ENCODE data around the gene NSD2.

The NSD2 gene

DNA sequence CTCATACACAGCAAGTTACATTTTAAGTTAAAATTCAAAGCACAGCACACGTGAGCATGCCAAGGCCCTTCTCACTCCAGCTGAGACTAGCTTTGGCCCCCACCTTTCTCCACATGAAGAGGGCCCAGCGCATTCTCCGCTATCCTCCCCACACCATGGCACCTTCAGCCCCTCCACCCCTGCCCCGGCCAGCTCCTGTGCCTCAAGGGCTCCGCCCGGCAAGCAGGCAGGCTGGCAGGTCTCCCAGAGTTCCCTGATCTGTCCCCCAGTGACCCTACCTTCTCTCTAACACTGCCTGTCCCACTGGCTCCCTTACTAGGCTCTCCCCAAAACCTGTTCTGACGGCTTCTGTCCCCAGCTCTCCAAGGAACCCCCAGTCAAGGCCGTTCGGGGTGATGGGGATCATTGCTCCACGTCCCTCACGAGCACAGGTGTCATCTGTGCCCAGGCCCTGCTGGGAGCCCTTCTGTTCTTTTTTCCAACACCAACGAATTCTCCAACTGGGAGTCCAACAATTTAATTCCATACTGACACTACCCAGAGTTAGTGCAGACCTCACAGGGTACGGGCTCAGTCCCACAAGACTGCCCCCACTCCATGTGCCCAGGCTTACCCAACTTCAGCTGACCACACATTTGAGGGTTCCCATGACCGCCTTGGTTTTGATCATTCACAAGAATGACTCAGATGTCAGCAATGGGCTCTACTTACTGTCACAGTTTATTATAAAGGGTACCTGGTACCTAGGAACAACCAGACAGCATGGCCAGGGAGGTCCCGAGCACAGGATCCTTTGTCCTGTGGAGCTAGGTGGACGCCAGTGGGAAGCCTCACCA lies 19.4 kb upstream of the NSD2 start:
- no peak overlapping the region for H3K4me3 ChIP-seq (replicated peaks in 1 of 2; ENCODE audit: low read depth in 2 of 2, low read length in 2 of 2)
- TF ChIP-seq, protein P1, sequence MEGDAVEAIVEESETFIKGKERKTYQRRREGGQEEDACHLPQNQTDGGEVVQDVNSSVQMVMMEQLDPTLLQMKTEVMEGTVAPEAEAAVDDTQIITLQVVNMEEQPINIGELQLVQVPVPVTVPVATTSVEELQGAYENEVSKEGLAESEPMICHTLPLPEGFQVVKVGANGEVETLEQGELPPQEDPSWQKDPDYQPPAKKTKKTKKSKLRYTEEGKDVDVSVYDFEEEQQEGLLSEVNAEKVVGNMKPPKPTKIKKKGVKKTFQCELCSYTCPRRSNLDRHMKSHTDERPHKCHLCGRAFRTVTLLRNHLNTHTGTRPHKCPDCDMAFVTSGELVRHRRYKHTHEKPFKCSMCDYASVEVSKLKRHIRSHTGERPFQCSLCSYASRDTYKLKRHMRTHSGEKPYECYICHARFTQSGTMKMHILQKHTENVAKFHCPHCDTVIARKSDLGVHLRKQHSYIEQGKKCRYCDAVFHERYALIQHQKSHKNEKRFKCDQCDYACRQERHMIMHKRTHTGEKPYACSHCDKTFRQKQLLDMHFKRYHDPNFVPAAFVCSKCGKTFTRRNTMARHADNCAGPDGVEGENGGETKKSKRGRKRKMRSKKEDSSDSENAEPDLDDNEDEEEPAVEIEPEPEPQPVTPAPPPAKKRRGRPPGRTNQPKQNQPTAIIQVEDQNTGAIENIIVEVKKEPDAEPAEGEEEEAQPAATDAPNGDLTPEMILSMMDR (IDR thresholded peaks at IDR 0.05; ENCODE audit: low read depth, low read length): no peak
- DNase-seq (ENCODE audit: low read depth in 2 of 2): peak in 1 of 2 donors; percentile 23

DNA sequence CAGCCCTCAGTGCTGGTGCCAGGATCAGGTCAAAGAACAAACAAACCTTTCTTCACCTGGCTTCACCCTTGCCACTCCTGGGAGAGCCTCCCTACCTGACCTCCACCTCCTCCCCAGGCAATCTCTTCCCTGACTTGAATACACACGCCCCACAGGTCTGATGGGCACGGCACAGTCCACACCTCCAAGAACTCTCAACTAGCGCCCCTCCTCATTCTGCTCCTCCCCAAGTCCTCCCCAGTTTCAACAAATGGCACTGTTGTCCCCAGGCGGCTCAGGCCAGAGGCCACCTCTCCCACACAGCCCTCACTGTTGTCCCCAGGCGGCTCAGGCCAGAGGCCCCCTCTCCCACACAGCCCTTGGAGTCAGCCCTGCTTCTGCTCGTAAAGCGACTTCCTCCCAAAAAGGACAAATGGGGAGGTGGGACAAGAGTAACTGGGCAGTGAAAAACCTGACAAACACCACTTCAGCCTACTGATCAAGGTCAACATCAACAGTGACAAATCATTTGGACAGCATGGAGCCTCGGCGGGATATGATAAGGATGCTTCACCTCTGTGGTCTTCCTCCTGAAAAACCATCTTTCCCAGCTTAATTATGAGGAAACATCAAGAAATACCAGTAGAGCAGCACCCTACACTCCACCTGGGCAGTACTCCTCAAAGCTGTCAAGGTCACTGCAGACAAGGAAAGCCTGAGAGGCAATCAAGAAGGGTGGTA lies 18.1 kb upstream of the NSD2 start:
- no peak for DNase-seq (ENCODE audit: low read depth in 2 of 2)
- H3K4me3 ChIP-seq (replicated peaks in 1 of 2; ENCODE audit: low read depth in 2 of 2, low read length in 2 of 2): no peak overlapping the region
- TF ChIP-seq, protein P1 (IDR thresholded peaks at IDR 0.05; ENCODE audit: low read depth, low read length): no peak

- H3K4me3 ChIP-seq (replicated peaks in 1 of 2; ENCODE audit: low read depth in 2 of 2, low read length in 2 of 2): peak overlapping the region; percentile 85 to 92
- TF ChIP-seq, protein P1 (IDR thresholded peaks at IDR 0.05; ENCODE audit: low read depth, low read length): no peak
- DNase-seq (ENCODE audit: low read depth in 2 of 2): no peak
These were observed 16.4 kb upstream of the NSD2 start for GRCh38 chr4:1854752-1855151.

DNA sequence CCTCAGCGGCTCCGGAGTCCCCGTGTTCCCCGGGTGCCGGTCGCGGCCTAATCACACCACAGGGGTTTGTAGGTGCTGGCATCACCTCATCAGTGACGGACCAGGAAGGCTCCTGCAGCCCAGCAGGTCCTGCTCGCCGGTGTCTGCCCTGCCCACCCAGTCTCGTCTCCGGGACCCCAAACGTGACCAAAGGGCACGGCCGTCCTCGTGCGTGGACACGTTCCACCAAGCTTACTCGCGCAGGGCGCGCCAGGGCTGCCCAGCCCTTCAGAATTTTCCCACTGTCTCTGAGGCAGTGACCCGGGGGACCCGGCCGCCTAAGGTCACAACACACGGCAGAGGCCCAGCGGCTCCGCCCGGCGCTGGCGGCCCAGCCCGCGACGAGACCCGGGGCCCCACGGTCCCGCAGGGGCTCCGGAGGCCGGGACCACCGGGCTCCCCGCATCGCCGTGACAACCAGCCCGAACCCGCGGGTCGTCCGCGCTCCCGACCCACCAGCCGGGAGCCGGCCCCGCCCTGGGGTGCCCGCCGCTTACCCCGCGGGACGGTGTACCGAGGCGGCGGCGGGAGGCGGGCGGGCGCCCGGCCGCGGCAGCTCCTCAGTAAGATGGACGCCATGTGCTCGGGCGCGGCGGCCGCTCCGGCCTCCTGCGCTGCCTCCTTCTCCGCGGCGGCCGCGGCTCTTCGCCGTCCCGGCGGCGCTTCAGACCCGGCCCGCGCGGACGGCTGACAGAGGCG lies 15.7 kb upstream of the NSD2 start:
- TF ChIP-seq, protein P1 (IDR thresholded peaks at IDR 0.05; ENCODE audit: low read depth, low read length): no peak
- H3K4me3 ChIP-seq (replicated peaks in 1 of 2; ENCODE audit: low read depth in 2 of 2, low read length in 2 of 2): peak overlapping the region; percentile 85 to 92
- peak in 1 of 2 donors; percentile 14 for DNase-seq (ENCODE audit: low read depth in 2 of 2)

DNA sequence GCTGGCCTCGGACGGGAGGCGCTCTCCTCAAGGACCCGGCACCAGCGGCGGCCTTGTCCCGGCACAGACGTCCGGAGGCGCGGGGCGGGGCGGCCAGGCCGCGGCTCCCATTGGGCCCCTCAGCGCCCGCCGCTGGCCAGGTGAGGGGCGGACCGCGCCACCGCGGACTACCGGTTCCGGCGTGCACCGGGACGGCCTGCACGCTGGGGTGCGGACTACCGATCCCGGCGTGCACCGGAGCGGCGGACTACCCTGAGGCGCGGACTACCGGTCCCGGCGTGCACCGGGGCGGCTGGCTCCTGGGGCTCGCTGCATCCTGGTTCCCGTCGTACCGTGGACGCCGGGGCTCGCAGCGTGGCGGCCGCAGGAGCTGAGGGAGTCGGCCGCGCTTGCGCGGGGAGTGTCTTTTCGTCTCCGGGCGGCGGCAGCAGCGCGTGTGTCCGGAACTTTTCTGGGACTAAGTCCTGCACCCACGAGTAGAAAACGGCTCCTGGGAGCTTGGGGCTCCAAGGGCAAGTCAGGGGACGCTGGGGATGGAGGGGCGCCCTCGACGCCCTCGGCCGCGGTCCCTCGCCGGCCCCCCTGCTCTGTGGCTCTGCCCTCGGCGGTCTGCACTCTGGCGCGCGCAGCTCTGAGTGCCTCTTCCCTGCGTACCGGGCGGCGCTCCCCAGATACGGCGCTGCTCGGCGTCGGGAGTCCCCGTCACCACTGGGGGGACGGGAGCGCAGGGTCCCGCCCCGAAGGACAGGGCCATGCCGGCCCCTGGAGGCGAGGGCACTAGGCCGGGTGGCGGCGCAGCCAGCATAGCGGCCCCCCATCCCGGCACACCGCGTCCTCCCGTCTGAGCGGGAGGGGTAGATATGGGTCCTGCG lies 14.9 kb upstream of the NSD2 start, which contains the start of gene LETM1:
Gene LETM1, minus strand, starts transcription at position 86 of the 872 bp plus-strand sequence. CDS start 206 bp downstream, outside the sequence.
- peak; percentile 93 to 97 for DNase-seq (ENCODE audit: low read depth in 2 of 2)
- TF ChIP-seq, protein P1 (IDR thresholded peaks at IDR 0.05; ENCODE audit: low read depth, low read length): no peak
- H3K4me3 ChIP-seq (replicated peaks in 1 of 2; ENCODE audit: low read depth in 2 of 2, low read length in 2 of 2): peak within 1 kb of the TSS; percentile 85 to 92
